ENCODE data around the gene ZIC1. TPM values are rescaled to one million over a fixed set of nuclear protein-coding genes. Genes with fewer than 3 reads are reported as not detected.

Gene ZIC1
- total RNA-seq, 2 experiments from 2014 or later = not detected

DNA sequence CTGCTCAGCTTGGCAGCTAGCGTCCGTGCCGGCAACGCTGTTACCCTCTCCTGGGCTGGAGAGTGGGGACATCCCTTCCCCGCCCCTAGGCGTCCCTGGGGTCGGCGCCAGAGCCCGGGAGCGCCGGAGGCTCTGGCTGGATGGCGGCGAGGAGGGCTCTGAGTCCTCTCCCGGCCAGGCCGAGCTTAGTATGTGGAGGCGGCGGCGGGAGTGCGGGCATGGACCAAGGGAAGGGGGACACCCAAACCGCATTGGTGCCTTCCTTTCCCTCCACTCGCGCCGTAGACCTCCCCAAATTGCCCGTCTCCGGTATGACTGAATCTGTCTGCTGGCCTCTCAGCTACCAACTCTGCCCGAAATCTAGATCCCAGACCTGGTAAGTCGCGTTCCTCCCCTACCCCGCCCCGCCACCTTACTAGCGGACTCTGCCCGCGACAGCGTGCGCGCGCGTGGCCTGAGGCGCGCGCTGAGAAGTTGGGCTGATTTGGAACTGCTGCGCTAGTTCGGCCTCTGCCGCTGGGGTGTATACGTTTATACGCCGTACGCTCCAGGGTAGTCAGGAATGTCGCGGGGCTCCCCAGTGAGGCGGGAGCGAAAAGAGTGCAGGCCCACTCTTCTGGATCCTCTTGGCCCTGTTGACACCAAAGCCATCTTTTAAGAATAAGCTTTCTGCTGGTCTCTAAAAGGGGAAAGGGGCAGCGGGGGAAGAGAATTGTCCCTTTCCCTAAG, 12.2 kb downstream of the ZIC1 start:
- ChIA-PET CTCF (no interaction called here), POLR2A (no interaction called here)
- Mint-ChIP-seq H3K4me1 (no peaks in the 10 kb centered on the region), H3K36me3 (ENCODE audit: low read depth) (no peaks in the 10 kb centered on the region), H3K27ac (no peak overlapping the region), H3K9me3 (no peaks in the 10 kb centered on the region), H3K4me3 (no peak overlapping the region), H3K27me3 (peaks cover 61% of the 10 kb centered on the region)
- DNase-seq = no peak

DNA sequence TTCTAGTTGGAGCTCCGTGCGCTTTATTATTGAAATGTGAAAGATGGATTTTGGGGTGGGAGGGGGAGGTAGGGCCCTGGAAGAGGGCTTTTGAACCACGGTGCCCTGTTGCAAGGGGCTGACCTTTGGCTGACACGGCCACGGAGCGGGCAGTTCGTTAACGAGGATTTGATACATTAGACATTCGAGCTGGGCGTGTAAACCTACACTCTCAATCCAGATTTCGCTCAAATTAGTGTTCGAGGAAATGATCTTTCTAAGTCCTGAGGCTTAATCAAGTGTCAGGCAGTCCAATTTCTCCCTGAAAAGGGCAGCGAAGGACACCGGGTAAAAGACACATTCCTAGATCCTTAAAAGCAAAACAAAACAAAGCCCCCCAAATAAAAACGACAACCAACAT, 13.0 kb downstream of the ZIC1 start:
- Mint-ChIP-seq H3K27ac (no peak overlapping the region), H3K4me1 (no peaks in the 10 kb centered on the region), H3K9me3 (no peaks in the 10 kb centered on the region), H3K36me3 (ENCODE audit: low read depth) (no peaks in the 10 kb centered on the region), H3K27me3 (peaks cover 59% of the 10 kb centered on the region), H3K4me3 (no peak overlapping the region)
- no peak for DNase-seq
- ChIA-PET POLR2A (no interaction called here), CTCF (no interaction called here)

DNA sequence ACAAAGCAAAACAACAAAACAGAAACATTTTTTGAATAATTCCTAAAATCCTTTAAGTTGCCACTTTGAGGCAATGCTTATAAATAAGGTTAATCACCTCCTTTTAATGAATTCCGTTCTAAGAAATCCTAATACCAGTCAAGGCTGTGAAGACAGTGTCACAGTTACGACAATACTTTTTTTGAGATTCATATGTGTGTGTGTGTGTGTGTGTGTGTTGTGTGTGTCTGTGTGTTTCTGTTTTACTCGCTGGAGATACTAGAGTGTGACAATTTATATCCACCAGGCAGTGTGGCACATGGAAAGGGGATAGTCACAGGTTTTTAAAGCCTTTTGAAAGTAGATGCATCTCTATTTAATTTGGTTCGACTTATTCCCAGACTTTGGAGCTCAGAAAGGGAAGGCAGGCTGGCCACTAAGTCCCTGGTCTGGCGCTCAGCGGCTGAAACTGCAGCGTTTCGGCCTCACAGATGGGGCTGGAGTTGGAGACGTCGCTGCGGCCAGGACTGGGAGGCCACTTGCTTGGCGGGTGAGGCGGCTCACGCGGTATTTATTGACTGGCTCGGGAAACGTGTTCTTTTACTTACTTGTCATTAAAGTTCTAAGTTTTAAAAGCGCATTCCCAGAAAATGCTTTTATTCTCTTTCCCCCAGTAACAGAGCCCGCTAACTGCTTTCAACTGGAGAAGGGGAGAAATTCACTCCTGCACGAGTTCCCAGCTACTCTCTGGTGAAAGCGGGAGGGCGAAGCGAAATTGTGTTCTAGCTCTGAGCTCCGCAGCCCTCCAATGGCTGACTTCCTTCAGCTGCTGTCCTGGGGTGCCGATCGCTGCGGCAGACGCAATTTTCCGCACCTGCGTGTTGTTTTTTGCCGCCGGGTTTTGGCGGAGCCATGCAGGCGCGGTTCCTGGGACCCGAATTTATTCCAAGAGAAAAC, 13.7 kb downstream of the ZIC1 start:
- ChIA-PET CTCF (no interaction called here), POLR2A (no interaction called here)
- Mint-ChIP-seq H3K4me1 (no peaks in the 10 kb centered on the region), H3K4me3 (no peak overlapping the region), H3K27me3 (peaks cover 55% of the 10 kb centered on the region), H3K27ac (no peak overlapping the region), H3K36me3 (ENCODE audit: low read depth) (no peaks in the 10 kb centered on the region), H3K9me3 (no peaks in the 10 kb centered on the region)
- DNase-seq = no peak

DNA sequence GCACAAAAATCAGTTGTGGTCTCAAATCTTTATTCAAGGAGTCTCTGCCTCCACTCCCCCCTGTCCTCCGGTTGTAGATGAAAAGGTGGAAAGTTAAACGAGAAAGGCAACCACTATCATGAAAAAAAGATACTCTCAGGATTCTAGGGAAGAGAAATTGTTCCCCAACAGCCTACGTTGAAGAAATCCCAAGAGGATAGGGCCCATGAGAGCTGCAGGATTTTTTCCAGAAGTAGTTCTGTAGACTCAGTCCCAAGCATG, 14.3 kb downstream of the ZIC1 start:
- peaks cover 49% of the 10 kb centered on the region for H3K27me3 Mint-ChIP-seq

DNA sequence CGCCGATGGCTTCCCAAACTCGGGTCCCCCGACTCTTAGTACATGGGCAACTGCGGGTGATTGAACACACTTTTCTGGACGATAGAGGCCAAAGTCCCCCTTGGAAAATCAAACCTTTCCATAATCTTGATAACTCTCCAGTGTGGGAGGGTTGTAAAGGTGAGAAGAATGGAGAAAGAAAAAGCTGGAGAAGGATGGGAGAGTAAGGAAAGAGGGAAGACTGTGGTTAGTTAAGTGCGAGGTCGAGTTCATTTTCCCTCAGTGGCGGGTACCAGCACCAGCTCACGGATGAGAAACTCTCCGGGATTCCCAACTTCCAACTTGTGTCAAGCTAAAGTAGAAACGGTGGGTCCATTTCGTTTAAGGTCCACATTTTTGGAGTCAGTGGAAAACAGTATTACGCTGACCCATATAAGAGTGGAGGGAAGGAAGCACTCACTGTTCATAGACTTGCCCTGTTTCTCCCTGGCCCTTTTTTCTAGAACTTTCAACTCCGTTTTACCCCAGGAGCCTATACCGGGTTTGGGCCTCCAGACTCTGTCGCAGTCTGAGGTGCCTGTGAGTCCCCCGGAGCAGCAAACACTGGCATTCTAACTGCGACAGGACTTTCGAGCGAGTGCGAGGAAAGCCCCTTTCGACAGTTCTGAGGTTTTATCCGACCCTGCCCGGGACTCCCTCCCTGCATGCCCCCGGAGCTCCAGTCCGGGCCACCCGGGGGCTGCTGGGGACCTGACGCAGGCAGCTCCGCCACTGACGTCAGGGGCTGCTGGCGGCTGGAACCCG, 14.8 kb downstream of the ZIC1 start:
- no peak for DNase-seq
- CTCF ChIA-PET = no interaction called here
- H3K27ac Mint-ChIP-seq = no peak overlapping the region
- H3K27me3 Mint-ChIP-seq = peaks cover 45% of the 10 kb centered on the region
- H3K4me3 Mint-ChIP-seq = no peak overlapping the region
- H3K36me3 Mint-ChIP-seq (ENCODE audit: low read depth) = no peaks in the 10 kb centered on the region
- H3K9me3 Mint-ChIP-seq = no peaks in the 10 kb centered on the region
- H3K4me1 Mint-ChIP-seq = no peaks in the 10 kb centered on the region
- POLR2A ChIA-PET = no interaction called here

More for the DNA sequence above, 14.3 kb downstream of the ZIC1 start:
- POLR2A ChIA-PET = no interaction called here
- Mint-ChIP-seq H3K36me3 (ENCODE audit: low read depth) (no peaks in the 10 kb centered on the region), H3K27ac (no peak overlapping the region), H3K9me3 (no peaks in the 10 kb centered on the region), H3K4me1 (no peaks in the 10 kb centered on the region), H3K4me3 (no peak overlapping the region)
- CTCF ChIA-PET = no interaction called here
- no peak for DNase-seq

DNA sequence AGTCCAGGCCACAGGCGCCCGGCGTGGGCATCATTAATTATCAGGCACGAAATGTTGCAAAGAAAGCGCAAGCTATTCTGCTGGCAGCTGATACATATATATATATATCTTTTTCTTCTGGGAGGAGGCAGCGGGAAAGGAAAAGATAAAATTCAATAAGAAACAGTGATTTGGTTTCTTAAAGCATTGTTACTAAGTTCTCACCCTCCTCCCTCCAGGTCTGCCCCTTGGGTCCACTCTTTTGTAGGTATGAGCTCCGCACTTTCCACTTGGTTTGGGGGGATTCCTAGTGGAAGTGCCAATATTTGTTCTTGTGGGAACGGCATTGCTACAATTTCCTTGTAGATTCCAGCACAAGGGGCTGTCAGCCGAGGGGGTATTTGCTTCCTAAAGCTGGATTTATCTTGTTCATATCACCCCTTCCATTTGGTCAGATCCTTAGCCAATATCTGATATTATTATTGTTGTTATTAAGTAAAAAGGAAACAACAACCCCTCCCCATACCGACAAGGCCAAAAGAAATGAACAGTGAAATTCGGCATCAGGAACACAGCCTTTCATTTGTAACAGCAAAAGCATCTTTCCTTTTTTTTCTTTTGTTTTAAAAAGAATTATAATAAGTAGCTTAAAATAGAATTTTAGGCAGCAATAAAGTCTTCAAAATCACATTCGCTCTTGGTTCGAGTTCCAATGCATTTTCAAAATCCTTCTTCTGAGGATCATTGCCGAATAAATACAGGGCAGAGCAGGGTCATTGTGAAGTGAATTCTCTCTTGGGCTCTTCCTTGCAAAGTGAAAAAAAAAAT, 15.6 kb downstream of the ZIC1 start:
- CTCF ChIA-PET = no interaction called here
- H3K4me3 Mint-ChIP-seq = no peak overlapping the region
- no peaks in the 10 kb centered on the region for H3K4me1 Mint-ChIP-seq
- no peak overlapping the region for H3K27ac Mint-ChIP-seq
- POLR2A ChIA-PET = no interaction called here
- no peaks in the 10 kb centered on the region for H3K9me3 Mint-ChIP-seq
- H3K27me3 Mint-ChIP-seq = peaks cover 41% of the 10 kb centered on the region
- no peaks in the 10 kb centered on the region for H3K36me3 Mint-ChIP-seq (ENCODE audit: low read depth)
- DNase-seq = no peak

DNA sequence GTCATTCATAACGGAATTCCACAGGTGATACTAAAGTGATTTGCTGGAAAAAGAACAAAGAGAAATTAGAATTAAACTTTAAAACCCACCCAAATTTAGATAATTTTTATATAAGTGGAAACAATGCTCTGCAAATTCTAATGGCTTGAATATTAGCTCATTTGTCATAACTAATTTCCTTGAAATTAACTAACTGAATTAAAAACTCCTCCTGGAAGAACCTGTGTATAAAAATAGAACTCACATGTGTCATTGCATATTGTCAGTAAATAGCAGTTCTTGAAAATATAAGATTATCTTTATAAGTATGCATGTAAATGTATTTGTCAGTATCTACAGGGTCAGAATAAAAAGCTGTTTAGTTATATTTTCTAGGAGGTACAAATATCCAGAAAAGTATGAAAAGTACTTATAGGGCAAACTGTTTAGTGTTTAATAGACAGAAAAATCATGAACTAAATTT, 16.3 kb downstream of the ZIC1 start:
- Mint-ChIP-seq H3K27ac (no peak overlapping the region), H3K36me3 (ENCODE audit: low read depth) (no peaks in the 10 kb centered on the region), H3K27me3 (peaks cover 35% of the 10 kb centered on the region), H3K9me3 (no peaks in the 10 kb centered on the region), H3K4me1 (no peaks in the 10 kb centered on the region), H3K4me3 (no peak overlapping the region)
- POLR2A ChIA-PET = no interaction called here
- CTCF ChIA-PET = no interaction called here
- DNase-seq = no peak

DNA sequence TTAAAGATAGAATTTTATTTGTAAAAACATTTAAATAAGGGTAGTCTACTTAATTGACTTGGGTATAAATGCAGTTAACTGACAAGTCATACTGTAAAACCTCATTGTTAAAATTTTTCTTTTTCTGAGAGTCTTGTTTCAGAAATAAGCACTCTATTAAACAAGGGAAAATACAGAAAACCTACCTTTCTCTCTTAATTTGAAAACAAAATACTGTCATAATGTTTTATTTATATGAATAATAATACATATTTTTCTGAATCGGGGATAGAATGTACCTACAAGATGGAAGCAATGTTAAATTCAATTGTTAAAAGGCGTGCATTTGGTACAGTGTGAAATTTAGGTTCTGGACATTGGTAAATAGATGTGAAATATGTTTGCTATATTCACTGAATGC, 17.8 kb downstream of the ZIC1 start:
- Mint-ChIP-seq H3K4me1 (no peaks in the 10 kb centered on the region), H3K27ac (no peak overlapping the region), H3K27me3 (peaks cover 26% of the 10 kb centered on the region), H3K9me3 (no peaks in the 10 kb centered on the region), H3K36me3 (ENCODE audit: low read depth) (no peaks in the 10 kb centered on the region), H3K4me3 (no peak overlapping the region)
- ChIA-PET POLR2A (no interaction called here), CTCF (no interaction called here)
- no peak for DNase-seq

DNA sequence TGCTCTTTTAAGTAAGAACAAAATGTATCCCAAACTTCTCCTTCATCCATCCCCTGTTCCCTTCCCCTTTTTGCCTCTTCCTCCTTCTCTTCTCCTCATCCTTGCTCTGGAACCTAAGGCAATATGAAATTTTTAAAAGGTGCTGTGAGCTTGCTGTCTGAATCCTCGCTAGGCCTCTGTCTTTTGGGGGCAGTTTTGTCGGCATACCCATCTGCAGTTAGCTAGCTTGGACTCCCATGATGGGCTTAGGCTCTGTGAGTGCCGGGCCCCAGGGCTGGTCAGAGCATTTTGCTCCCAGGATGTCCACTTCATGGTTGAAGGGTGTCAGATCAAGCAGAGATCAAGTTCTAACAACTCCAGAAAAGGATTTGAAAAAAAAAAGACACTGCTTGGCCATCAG, 18.6 kb downstream of the ZIC1 start:
- no peak for DNase-seq
- Mint-ChIP-seq H3K4me3 (no peak overlapping the region), H3K9me3 (no peaks in the 10 kb centered on the region), H3K36me3 (ENCODE audit: low read depth) (no peaks in the 10 kb centered on the region), H3K4me1 (no peaks in the 10 kb centered on the region), H3K27ac (no peak overlapping the region), H3K27me3 (peaks cover 18% of the 10 kb centered on the region)
- CTCF ChIA-PET = no interaction called here
- POLR2A ChIA-PET = no interaction called here

DNA sequence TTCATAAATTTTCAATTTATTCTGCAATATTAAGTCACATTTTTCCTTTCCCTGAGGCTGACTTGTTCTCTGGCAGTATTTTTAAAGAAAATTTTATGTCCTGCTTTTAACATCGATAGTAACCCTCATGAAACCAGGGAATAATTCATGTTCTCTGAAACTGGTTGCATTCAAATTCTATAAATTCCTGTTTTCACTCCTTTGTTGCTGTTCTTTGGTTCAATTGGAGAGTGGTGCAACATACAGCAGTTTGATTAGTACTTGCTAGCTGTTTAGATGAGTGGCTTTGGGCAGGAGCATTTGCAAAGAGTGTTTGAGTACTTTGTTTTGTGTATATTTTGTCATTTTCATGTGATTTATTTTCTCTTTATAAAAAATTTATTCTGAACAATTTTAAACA, 19.2 kb downstream of the ZIC1 start:
- CTCF ChIA-PET = no interaction called here
- no peak overlapping the region for H3K4me3 Mint-ChIP-seq
- H3K27ac Mint-ChIP-seq = no peak overlapping the region

DNA sequence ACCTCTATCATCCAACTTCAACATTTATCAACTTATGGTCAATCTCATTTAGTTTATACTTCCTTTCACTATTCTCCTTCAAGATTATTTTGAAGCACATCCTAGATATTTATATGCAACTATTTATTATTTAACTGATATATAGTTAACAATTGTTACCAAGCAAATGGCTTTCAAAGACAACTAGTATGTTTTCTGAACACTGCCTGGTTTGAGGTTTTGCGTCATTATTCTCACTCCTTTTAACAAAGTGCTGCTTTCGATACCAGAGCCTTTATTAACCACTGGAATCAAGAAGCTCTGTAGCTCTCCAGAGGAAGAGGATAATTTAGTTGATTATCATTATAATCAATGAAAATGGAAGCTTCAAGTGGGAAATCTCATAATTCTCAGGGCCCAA, 19.6 kb downstream of the ZIC1 start:
- H3K9me3 Mint-ChIP-seq = no peaks in the 10 kb centered on the region

More for the DNA sequence above, 19.2 kb downstream of the ZIC1 start:
- POLR2A ChIA-PET = no interaction called here
- Mint-ChIP-seq H3K36me3 (ENCODE audit: low read depth) (no peaks in the 10 kb centered on the region), H3K4me1 (no peaks in the 10 kb centered on the region), H3K9me3 (no peaks in the 10 kb centered on the region), H3K27me3 (peaks cover 12% of the 10 kb centered on the region)
- DNase-seq = no peak

DNA sequence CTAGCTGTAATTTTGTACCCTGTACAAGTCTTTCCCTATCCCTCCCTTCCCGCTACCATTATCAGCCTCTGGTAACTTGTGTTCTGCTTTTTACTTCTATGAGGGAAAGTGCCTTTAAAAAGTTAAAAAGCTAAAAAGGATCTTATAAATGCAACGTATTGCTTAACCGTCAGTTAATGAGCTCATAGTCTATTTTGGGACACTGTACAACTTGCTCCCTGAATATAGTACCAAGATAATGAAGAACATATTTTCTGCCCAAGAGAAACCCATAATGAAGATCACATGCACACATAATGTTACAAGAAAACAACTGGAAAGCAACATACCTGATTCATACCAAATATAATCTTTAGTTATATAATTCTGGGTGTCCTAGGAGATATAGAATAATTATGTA, 22.6 kb downstream of the ZIC1 start:
- Mint-ChIP-seq H3K4me3 (no peak overlapping the region), H3K27ac (no peak overlapping the region), H3K4me1 (no peaks in the 10 kb centered on the region), H3K36me3 (ENCODE audit: low read depth) (no peaks in the 10 kb centered on the region), H3K9me3 (no peaks in the 10 kb centered on the region), H3K27me3 (no peaks in the 10 kb centered on the region)
- no peak for DNase-seq
- CTCF ChIA-PET = no interaction called here
- POLR2A ChIA-PET = no interaction called here

More for the DNA sequence above, 19.6 kb downstream of the ZIC1 start:
- ChIA-PET POLR2A (no interaction called here), CTCF (no interaction called here)
- Mint-ChIP-seq H3K36me3 (ENCODE audit: low read depth) (no peaks in the 10 kb centered on the region), H3K4me3 (no peak overlapping the region), H3K4me1 (no peaks in the 10 kb centered on the region), H3K27me3 (peaks cover 8% of the 10 kb centered on the region), H3K27ac (no peak overlapping the region)
- DNase-seq = no peak

DNA sequence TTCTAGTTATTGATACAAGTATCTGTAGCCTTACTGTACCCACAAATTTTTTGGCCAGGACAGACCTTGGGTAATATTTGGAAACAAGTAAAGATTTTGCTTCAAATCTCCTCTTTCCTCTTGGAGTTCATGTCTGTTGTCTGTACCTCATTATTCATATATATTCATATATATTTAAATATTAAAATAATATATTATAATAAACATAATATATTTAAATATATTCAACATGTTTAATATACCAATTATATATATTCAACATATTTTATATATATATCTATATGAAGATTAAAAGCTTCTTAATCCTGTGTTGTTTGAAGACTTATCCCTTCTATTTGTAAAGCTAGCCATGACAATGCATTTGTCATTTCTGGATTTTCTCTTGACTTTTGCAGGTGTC, 38.1 kb downstream of the ZIC1 start:
- Mint-ChIP-seq H3K9me3 (no peaks in the 10 kb centered on the region), H3K4me3 (no peak overlapping the region), H3K27ac (no peak overlapping the region), H3K36me3 (ENCODE audit: low read depth) (no peaks in the 10 kb centered on the region), H3K27me3 (no peaks in the 10 kb centered on the region), H3K4me1 (no peaks in the 10 kb centered on the region)
- ChIA-PET CTCF (no interaction called here), POLR2A (no interaction called here)
- DNase-seq = no peak
